Peyer's patch (tissue), 4 donors: ENCODE results near the gene EHD4. TPM values are rescaled to one million over a fixed set of nuclear protein-coding genes. Genes with fewer than 3 reads are reported as not detected.

Experiments used
- DNase-seq, 3 donors: peaks; one replicate each; pipeline ENCODE4 v3.0.0-alpha.2; 2017 to 2019
- H3K27ac ChIP-seq, 4 donors: fragments of 200-600 bp; sonication (generic); one replicate each; pipeline ENCODE4 v1.5.1; 2016 to 2019
- H3K27me3 ChIP-seq, 2 donors: fragments of 200-600 bp; sonication (generic); one replicate each; pipeline ENCODE4 v1.5.1; 2019
- H3K36me3 ChIP-seq, 3 donors: fragments of 200-600 bp; sonication (generic); one replicate each; pipeline ENCODE4 v1.5.1; 2016 to 2019
- H3K4me1 ChIP-seq, 4 donors: fragments of 200-600 bp; sonication (generic); one replicate each; pipeline ENCODE4 v1.5.1; 2016 to 2019
- H3K4me3 ChIP-seq, 4 donors: fragments of 200-600 bp; sonication (generic); 1 replicate in 3 of 4; 2 replicates in 1 of 4; pipeline ENCODE4 v1.5.1; 2016 to 2019; ENCODE audit warnings: mild to moderate bottlenecking in 1 of 4
- H3K9me3 ChIP-seq, 4 donors: fragments of 200-600 bp; sonication (generic); one replicate each; pipeline ENCODE4 v1.5.1; 2016 to 2019; ENCODE audit warnings: mild to moderate bottlenecking in 1 of 4
- CTCF ChIP-seq, 6 experiments: fragments of 450-650 bp in 4 of 6; fragments of 200-600 bp in 2 of 6; sonication (generic) in 1 of 6; IDR thresholded peaks; one replicate each; pipeline ENCODE4 v1.5.1; 2017 to 2019; ENCODE audit warnings: antibody characterized with exemption in 6 of 6, mild to moderate bottlenecking in 3 of 6, moderate library complexity in 1 of 6
- POLR2A ChIP-seq, 2 donors: fragments of 450-650 bp; IDR thresholded peaks; one replicate each; pipeline ENCODE4 v1.5.1; 2017; ENCODE audit warnings: antibody characterized with exemption in 2 of 2, mild to moderate bottlenecking in 2 of 2, moderate library complexity in 2 of 2
- total RNA-seq, 4 donors: library from RNA; depleted of rRNA; stranded (reverse); fragments of >200 nt; gene quantifications; one replicate each; pipeline ENCODE4 v1.1.0, GENCODE V29; 2016

EHD4 gene
- total RNA-seq, 4 donors from 2014 or later = 23.1 to 53.9 (median 34.9) TPM

GRCh38 chr15:41923401-41923997, 48.9 kb downstream of the EHD4 start:
- TF ChIP-seq POLR2A (IDR thresholded peaks at IDR 0.05) (no peak), CTCF (IDR thresholded peaks at IDR 0.05) (no peak)
- Histone ChIP-seq H3K27me3 (no peaks in the 10 kb centered on the region), H3K27ac (no peak overlapping the region), H3K4me1 (peaks cover 0 to 62% (median 10%) of the 10 kb centered on the region in 4 donors), H3K4me3 (no peak overlapping the region), H3K36me3 (peaks cover 0 to 10% (median 0%) of the 10 kb centered on the region in 3 donors), H3K9me3 (no peaks in the 10 kb centered on the region)
- DNase-seq = no peak

- Histone ChIP-seq H3K27ac (no peak overlapping the region), H3K9me3 (no peaks in the 10 kb centered on the region), H3K36me3 (peaks cover 0 to 12% (median 0%) of the 10 kb centered on the region in 3 donors), H3K4me3 (no peak overlapping the region), H3K4me1 (peaks cover 0 to 62% (median 7%) of the 10 kb centered on the region in 4 donors), H3K27me3 (no peaks in the 10 kb centered on the region)
- no peak for TF ChIP-seq POLR2A (IDR thresholded peaks at IDR 0.05)
- no peak for TF ChIP-seq CTCF (IDR thresholded peaks at IDR 0.05)
- DNase-seq = no peak
Observed at GRCh38 chr15:41922353-41922752, 50.0 kb downstream of the EHD4 start.

- H3K27me3 ChIP-seq = no peaks in the 10 kb centered on the region
- TF ChIP-seq CTCF (IDR thresholded peaks at IDR 0.05) = no peak
- TF ChIP-seq POLR2A (IDR thresholded peaks at IDR 0.05) = no peak
- H3K27ac ChIP-seq = no peak overlapping the region
- DNase-seq = no peak
- H3K36me3 ChIP-seq = peaks cover 0 to 12% (median 0%) of the 10 kb centered on the region in 3 donors
- H3K4me3 ChIP-seq = no peak overlapping the region
- H3K9me3 ChIP-seq = no peaks in the 10 kb centered on the region
- H3K4me1 ChIP-seq = peaks cover 0 to 57% (median 5%) of the 10 kb centered on the region in 4 donors
Observed at GRCh38 chr15:41921639-41922038, 50.7 kb downstream of the EHD4 start.

GRCh38 chr15:41921167-41921566, 51.2 kb downstream of the EHD4 start:
- TF ChIP-seq CTCF (IDR thresholded peaks at IDR 0.05) = no peak
- no peak for TF ChIP-seq POLR2A (IDR thresholded peaks at IDR 0.05)
- Histone ChIP-seq H3K27ac (no peak overlapping the region), H3K36me3 (peaks cover 0 to 12% (median 0%) of the 10 kb centered on the region in 3 donors), H3K27me3 (no peaks in the 10 kb centered on the region), H3K4me3 (no peak overlapping the region), H3K4me1 (peaks cover 0 to 52% (median 2%) of the 10 kb centered on the region in 4 donors), H3K9me3 (no peaks in the 10 kb centered on the region)
- DNase-seq = no peak

- Histone ChIP-seq H3K4me1 (peaks cover 0 to 45% (median 0%) of the 10 kb centered on the region in 4 donors), H3K27ac (peak overlapping the region in 1 of 4 donors; percentile 5), H3K27me3 (no peaks in the 10 kb centered on the region), H3K4me3 (no peak overlapping the region), H3K9me3 (no peaks in the 10 kb centered on the region), H3K36me3 (peaks cover 0 to 12% (median 0%) of the 10 kb centered on the region in 3 donors)
- no peak for DNase-seq
- TF ChIP-seq CTCF (IDR thresholded peaks at IDR 0.05) = no peak
- no peak for TF ChIP-seq POLR2A (IDR thresholded peaks at IDR 0.05)
Observed at GRCh38 chr15:41919954-41920538, 52.3 kb downstream of the EHD4 start.
